ENCODE data around the gene COL4A3. TPM values are rescaled to one million over a fixed set of nuclear protein-coding genes. Genes with fewer than 3 reads are reported as not detected.

The COL4A3 gene
- total and polyA plus RNA-seq, 9 of the 15 experiments (the other 6 are each of a cell fraction or from before 2014, with no cell fraction given): not detected

DNA sequence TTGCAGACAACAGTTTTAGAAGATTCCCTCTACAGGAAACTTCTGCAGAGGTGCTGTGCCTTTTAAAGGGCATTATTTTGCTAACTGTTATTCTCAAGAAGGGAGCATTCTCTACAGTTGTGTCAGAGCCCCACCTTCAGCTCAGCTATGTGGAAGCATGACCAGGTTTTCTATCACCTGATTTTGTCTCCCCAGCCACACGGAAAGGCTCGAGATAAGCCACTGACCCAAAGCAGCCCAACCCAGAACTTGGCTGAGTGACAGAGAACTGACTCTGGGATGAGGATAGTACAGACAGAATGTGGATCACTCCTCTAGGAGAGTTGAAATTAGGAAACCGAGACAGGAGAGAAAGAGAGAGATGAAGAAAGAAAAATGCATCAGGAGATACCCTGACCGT is 11.1 kb upstream of the COL4A3 start:
- Histone ChIP-seq H3K9ac (ENCODE audit: insufficient read depth in 1 of 2, low read depth in 2 of 2, low read length in 2 of 2) (no peak overlapping the region), H3K4me3 (no peak overlapping the region), H3K27ac (ENCODE audit: extremely low read depth, low read depth, low read length) (no peak overlapping the region), H3K4me2 (ENCODE audit: insufficient read depth, low read length) (no peak overlapping the region), H3K4me1 (replicated peaks in 1 of 2; ENCODE audit: control insufficient read depth in 2 of 2, insufficient read depth in 2 of 2, low read length in 2 of 2) (no peaks in the 10 kb centered on the region), H4K20me1 (replicated peaks; ENCODE audit: control insufficient read depth, insufficient read depth, low read length) (no peaks in the 10 kb centered on the region), H3K9me3 (replicated peaks; ENCODE audit: control insufficient read depth, insufficient read depth, low read depth, low read length) (no peaks in the 10 kb centered on the region), H3K27me3 (ENCODE audit: control insufficient read depth in 2 of 2, insufficient read depth in 2 of 2, low read length in 2 of 2) (no peaks in the 10 kb centered on the region), H2AFZ (ENCODE audit: low read depth, low read length) (no peak overlapping the region), H3K9me1 (ENCODE audit: control insufficient read depth, insufficient read depth, low read length) (no peaks in the 10 kb centered on the region), H3K36me3 (ENCODE audit: control insufficient read depth, insufficient read depth, low read length) (no peaks in the 10 kb centered on the region), H3K79me2 (ENCODE audit: control insufficient read depth, insufficient read depth, low read length) (no peaks in the 10 kb centered on the region)
- in situ Hi-C loops (cut with MboI) (no loop called here), intact Hi-C loops (cut with micrococcal nuclease) (no loop called here)
- no peak for ATAC-seq
- POLR2A ChIA-PET: interaction anchor here (0.7 kb wide), 1 partner anchor 604 kb away, joined by 3 read pairs; no protein-coding TSS in a partner anchor
- FAIRE-seq: no peak
- CTCF ChIA-PET (ENCODE audit: low intra/inter-chr PET ratio): no interaction called here
- BruUV-seq (replicated peaks): no TSS peak
- WGBS (ENCODE audit: insufficient coverage, low coverage, missing lambda C conversion rate): 2% methylated on average over 4 of the region's 4 CpGs
- no peak for DNase-seq (ENCODE audit: extremely low read depth in 1 of 4, low spot score in 3 of 4)
- TF ChIP-seq, protein P1, sequence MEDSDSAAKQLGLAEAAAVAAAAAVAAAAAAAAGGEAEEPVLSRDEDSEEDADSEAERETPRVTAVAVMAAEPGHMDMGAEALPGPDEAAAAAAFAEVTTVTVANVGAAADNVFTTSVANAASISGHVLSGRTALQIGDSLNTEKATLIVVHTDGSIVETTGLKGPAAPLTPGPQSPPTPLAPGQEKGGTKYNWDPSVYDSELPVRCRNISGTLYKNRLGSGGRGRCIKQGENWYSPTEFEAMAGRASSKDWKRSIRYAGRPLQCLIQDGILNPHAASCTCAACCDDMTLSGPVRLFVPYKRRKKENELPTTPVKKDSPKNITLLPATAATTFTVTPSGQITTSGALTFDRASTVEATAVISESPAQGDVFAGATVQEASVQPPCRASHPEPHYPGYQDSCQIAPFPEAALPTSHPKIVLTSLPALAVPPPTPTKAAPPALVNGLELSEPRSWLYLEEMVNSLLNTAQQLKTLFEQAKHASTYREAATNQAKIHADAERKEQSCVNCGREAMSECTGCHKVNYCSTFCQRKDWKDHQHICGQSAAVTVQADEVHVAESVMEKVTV (CRISPR knock-in tag; IDR thresholded peaks at IDR 0.05): no peak
- TF ChIP-seq KAT8 (IDR thresholded peaks at IDR 0.05; ENCODE audit: low read depth): no peak
- no peak for TF ChIP-seq ARNT (IDR thresholded peaks at IDR 0.05)
- TF ChIP-seq PYGO2 (tag; IDR thresholded peaks at IDR 0.05): no peak
- no peak for TF ChIP-seq RBM17 (IDR thresholded peaks at IDR 0.05; ENCODE audit: borderline replicate concordance, low read depth, low read length)
- no peak for TF ChIP-seq ZNF830 (CRISPR knock-in tag; IDR thresholded peaks at IDR 0.05)
- TF ChIP-seq, protein P2, sequence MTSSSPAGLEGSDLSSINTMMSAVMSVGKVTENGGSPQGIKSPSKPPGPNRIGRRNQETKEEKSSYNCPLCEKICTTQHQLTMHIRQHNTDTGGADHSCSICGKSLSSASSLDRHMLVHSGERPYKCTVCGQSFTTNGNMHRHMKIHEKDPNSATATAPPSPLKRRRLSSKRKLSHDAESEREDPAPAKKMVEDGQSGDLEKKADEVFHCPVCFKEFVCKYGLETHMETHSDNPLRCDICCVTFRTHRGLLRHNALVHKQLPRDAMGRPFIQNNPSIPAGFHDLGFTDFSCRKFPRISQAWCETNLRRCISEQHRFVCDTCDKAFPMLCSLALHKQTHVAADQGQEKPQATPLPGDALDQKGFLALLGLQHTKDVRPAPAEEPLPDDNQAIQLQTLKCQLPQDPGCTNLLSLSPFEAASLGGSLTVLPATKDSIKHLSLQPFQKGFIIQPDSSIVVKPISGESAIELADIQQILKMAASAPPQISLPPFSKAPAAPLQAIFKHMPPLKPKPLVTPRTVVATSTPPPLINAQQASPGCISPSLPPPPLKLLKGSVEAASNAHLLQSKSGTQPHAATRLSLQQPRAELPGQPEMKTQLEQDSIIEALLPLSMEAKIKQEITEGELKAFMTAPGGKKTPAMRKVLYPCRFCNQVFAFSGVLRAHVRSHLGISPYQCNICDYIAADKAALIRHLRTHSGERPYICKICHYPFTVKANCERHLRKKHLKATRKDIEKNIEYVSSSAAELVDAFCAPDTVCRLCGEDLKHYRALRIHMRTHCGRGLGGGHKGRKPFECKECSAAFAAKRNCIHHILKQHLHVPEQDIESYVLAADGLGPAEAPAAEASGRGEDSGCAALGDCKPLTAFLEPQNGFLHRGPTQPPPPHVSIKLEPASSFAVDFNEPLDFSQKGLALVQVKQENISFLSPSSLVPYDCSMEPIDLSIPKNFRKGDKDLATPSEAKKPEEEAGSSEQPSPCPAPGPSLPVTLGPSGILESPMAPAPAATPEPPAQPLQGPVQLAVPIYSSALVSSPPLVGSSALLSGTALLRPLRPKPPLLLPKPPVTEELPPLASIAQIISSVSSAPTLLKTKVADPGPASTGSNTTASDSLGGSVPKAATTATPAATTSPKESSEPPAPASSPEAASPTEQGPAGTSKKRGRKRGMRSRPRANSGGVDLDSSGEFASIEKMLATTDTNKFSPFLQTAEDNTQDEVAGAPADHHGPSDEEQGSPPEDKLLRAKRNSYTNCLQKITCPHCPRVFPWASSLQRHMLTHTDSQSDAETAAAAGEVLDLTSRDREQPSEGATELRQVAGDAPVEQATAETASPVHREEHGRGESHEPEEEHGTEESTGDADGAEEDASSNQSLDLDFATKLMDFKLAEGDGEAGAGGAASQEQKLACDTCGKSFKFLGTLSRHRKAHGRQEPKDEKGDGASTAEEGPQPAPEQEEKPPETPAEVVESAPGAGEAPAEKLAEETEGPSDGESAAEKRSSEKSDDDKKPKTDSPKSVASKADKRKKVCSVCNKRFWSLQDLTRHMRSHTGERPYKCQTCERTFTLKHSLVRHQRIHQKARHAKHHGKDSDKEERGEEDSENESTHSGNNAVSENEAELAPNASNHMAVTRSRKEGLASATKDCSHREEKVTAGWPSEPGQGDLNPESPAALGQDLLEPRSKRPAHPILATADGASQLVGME (CRISPR knock-in tag; IDR thresholded peaks at IDR 0.05): no peak
- TF ChIP-seq ZNF408 (CRISPR knock-in tag; IDR thresholded peaks at IDR 0.05; ENCODE audit: low read depth): no peak
- TF ChIP-seq, protein P3, sequence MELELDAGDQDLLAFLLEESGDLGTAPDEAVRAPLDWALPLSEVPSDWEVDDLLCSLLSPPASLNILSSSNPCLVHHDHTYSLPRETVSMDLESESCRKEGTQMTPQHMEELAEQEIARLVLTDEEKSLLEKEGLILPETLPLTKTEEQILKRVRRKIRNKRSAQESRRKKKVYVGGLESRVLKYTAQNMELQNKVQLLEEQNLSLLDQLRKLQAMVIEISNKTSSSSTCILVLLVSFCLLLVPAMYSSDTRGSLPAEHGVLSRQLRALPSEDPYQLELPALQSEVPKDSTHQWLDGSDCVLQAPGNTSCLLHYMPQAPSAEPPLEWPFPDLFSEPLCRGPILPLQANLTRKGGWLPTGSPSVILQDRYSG (tag; conservative IDR thresholded peaks at IDR 0.05; ENCODE audit: low read depth): no peak
- TF ChIP-seq, protein P4, sequence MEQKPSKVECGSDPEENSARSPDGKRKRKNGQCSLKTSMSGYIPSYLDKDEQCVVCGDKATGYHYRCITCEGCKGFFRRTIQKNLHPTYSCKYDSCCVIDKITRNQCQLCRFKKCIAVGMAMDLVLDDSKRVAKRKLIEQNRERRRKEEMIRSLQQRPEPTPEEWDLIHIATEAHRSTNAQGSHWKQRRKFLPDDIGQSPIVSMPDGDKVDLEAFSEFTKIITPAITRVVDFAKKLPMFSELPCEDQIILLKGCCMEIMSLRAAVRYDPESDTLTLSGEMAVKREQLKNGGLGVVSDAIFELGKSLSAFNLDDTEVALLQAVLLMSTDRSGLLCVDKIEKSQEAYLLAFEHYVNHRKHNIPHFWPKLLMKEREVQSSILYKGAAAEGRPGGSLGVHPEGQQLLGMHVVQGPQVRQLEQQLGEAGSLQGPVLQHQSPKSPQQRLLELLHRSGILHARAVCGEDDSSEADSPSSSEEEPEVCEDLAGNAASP (IDR thresholded peaks at IDR 0.05): no peak
- no peak for TF ChIP-seq ZNF766 (CRISPR knock-in tag; conservative IDR thresholded peaks at IDR 0.05)

Measured in K562 (cell line).